Tibial nerve (tissue), 4 donors: ENCODE measurements around the gene LY86. TPM values are rescaled to one million over a fixed set of nuclear protein-coding genes. Genes with fewer than 3 reads are reported as not detected.

Source experiments
- DNase-seq, 2 donors: peaks; one replicate each; pipeline ENCODE4 v3.0.0-alpha.2; 2019; ENCODE audit warnings: low spot score in 2 of 2
- H3K27ac ChIP-seq, 4 donors: fragments of 200-600 bp; sonication (generic) in 3 of 4; one replicate each; pipeline ENCODE4 v1.5.1; 2017 to 2019; ENCODE audit warnings: mild to moderate bottlenecking in 1 of 4
- H3K27me3 ChIP-seq, 2 donors: fragments of 200-600 bp; sonication (generic) in 1 of 2; one replicate each; pipeline versions ENCODE4 v1.5.1 to v1.6.0; 2017 to 2019
- H3K36me3 ChIP-seq, 3 donors: fragments of 200-600 bp; sonication (generic); one replicate each; pipeline ENCODE4 v1.5.1; 2018 to 2019
- H3K4me1 ChIP-seq, 4 donors: fragments of 200-600 bp; sonication (generic) in 3 of 4; one replicate each; pipeline ENCODE4 v1.5.1; 2017 to 2019
- H3K4me3 ChIP-seq, 4 donors: fragments of 200-600 bp; sonication (generic) in 3 of 4; one replicate each; pipeline ENCODE4 v1.5.1; 2017 to 2019; ENCODE audit warnings: mild to moderate bottlenecking in 1 of 4, moderate library complexity in 1 of 4
- H3K9me3 ChIP-seq, 4 donors: fragments of 200-600 bp; sonication (generic) in 3 of 4; one replicate each; pipeline ENCODE4 v1.5.1; 2017 to 2019
- CTCF ChIP-seq, 5 experiments: fragments of 200-600 bp in 3 of 5; fragments of 450-650 bp in 2 of 5; sonication (generic) in 3 of 5; IDR thresholded peaks; one replicate each; pipeline ENCODE4 v1.5.1; 2016 to 2019; ENCODE audit warnings: antibody characterized with exemption in 5 of 5, mild to moderate bottlenecking in 3 of 5, moderate library complexity in 2 of 5
- EP300 ChIP-seq, 2 donors: sonication (generic); formaldehyde crosslinking; IDR thresholded peaks; one replicate each; pipeline ENCODE4 v1.6.1; 2017; ENCODE audit warnings: antibody characterized with exemption in 2 of 2, mild to moderate bottlenecking in 1 of 2
- POLR2A ChIP-seq, 2 donors: fragments of 450-650 bp; IDR thresholded peaks; one replicate each; pipeline ENCODE4 v1.6.1; 2017; ENCODE audit warnings: antibody characterized with exemption in 2 of 2, mild to moderate bottlenecking in 2 of 2, moderate library complexity in 2 of 2
- WGBS, 2 donors: methylation state at CpG; one replicate each; pipeline ENCODE4 v1.1.5; 2018; 5-methylcytosine and 5-hydroxymethylcytosine counted together
- total RNA-seq, 4 donors: library from RNA; depleted of rRNA; stranded (reverse); fragments of >200 nt; gene quantifications; one replicate each; pipeline ENCODE4 v1.1.0, GENCODE V29; 2016

Gene LY86
- total RNA-seq, 4 donors from 2014 or later = 0.60 to 8.3 (median 4.5) TPM

- no peak for DNase-seq
- Histone ChIP-seq H3K27me3 (no peaks in the 10 kb centered on the region), H3K27ac (peak overlapping the region in 1 of 4 donors; percentile 37), H3K4me1 (peaks cover 0 to 17% (median 3%) of the 10 kb centered on the region in 4 donors), H3K36me3 (no peaks in the 10 kb centered on the region), H3K4me3 (no peak overlapping the region), H3K9me3 (no peaks in the 10 kb centered on the region)
- TF ChIP-seq POLR2A (IDR thresholded peaks at IDR 0.05) (no peak), EP300 (IDR thresholded peaks at IDR 0.05) (no peak)
- 69% methylated on average over 27 of the region's 27 CpGs for WGBS, 2 donors
Measured at GRCh38 chr6:6614096-6614982, 25.8 kb downstream of the LY86 start.

- no peaks in the 10 kb centered on the region for H3K36me3 ChIP-seq
- 40 to 48% methylated on average over 5 of the region's 5 CpGs for WGBS, 2 donors
- H3K4me3 ChIP-seq = no peak overlapping the region
- no peaks in the 10 kb centered on the region for H3K9me3 ChIP-seq
- no peak overlapping the region for H3K27ac ChIP-seq
- H3K27me3 ChIP-seq = no peaks in the 10 kb centered on the region
- H3K4me1 ChIP-seq = peaks cover 0 to 23% (median 5%) of the 10 kb centered on the region in 4 donors
- DNase-seq = no peak
- no peak for TF ChIP-seq EP300 (IDR thresholded peaks at IDR 0.05)
- no peak for TF ChIP-seq POLR2A (IDR thresholded peaks at IDR 0.05)
- TF ChIP-seq CTCF (IDR thresholded peaks at IDR 0.05) = no peak
Measured at GRCh38 chr6:6614983-6615349, 26.4 kb downstream of the LY86 start.

GRCh38 chr6:6616656-6617055, 28.1 kb downstream of the LY86 start:
- Histone ChIP-seq H3K4me3 (no peak overlapping the region), H3K36me3 (no peaks in the 10 kb centered on the region), H3K27ac (no peak overlapping the region), H3K4me1 (peaks cover 0 to 39% (median 6%) of the 10 kb centered on the region in 4 donors), H3K9me3 (no peaks in the 10 kb centered on the region), H3K27me3 (no peaks in the 10 kb centered on the region)
- TF ChIP-seq POLR2A (IDR thresholded peaks at IDR 0.05) = no peak
- no peak for TF ChIP-seq CTCF (IDR thresholded peaks at IDR 0.05)
- TF ChIP-seq EP300 (IDR thresholded peaks at IDR 0.05) = no peak
- no peak for DNase-seq
- WGBS, 2 donors = 87 to 90% methylated on average over 7 of the region's 7 CpGs

GRCh38 chr6:6619021-6619794, 30.7 kb downstream of the LY86 start:
- Histone ChIP-seq H3K36me3 (no peaks in the 10 kb centered on the region), H3K4me1 (peaks cover 0 to 31% (median 6%) of the 10 kb centered on the region in 4 donors), H3K9me3 (no peaks in the 10 kb centered on the region), H3K27me3 (no peaks in the 10 kb centered on the region), H3K4me3 (no peak overlapping the region), H3K27ac (peak overlapping the region in 1 of 4 donors; percentile 22)
- no peak for TF ChIP-seq CTCF (IDR thresholded peaks at IDR 0.05)
- peak in 1 of 2 donors; percentile 37 for TF ChIP-seq EP300 (IDR thresholded peaks at IDR 0.05)
- 60 to 67% methylated on average over 8 of the region's 8 CpGs for WGBS, 2 donors
- DNase-seq = no peak

GRCh38 chr6:6620766-6621425, 32.4 kb downstream of the LY86 start:
- Histone ChIP-seq H3K4me3 (no peak overlapping the region), H3K27me3 (no peaks in the 10 kb centered on the region), H3K9me3 (no peaks in the 10 kb centered on the region), H3K27ac (peak overlapping the region in 1 of 4 donors; percentile 38), H3K36me3 (no peaks in the 10 kb centered on the region), H3K4me1 (peaks cover 0 to 31% (median 6%) of the 10 kb centered on the region in 4 donors)
- DNase-seq = no peak
- no peak for TF ChIP-seq CTCF (IDR thresholded peaks at IDR 0.05)
- no peak for TF ChIP-seq POLR2A (IDR thresholded peaks at IDR 0.05)
- no peak for TF ChIP-seq EP300 (IDR thresholded peaks at IDR 0.05)
- WGBS, 2 donors = 50 to 58% methylated on average over 9 of the region's 9 CpGs
